ENCODE measurements around the gene ATP12A.

ATP12A gene

GRCh38 chr13:24651718-24652345, 28.4 kb upstream of the ATP12A start:
- H3K36me3 ChIP-seq (ENCODE audit: insufficient read depth, low read length) = no peaks in the 10 kb centered on the region
- H3K9me3 ChIP-seq (ENCODE audit: low read length) = no peaks in the 10 kb centered on the region
- no peak overlapping the region for H3K4me3 ChIP-seq (ENCODE audit: low read length)
- no peaks in the 10 kb centered on the region for H3K4me1 ChIP-seq (ENCODE audit: insufficient read depth, low read length)
- no peaks in the 10 kb centered on the region for H3K27me3 ChIP-seq (ENCODE audit: insufficient read depth, low read length)
- no peak overlapping the region for H2AFZ ChIP-seq (ENCODE audit: low read depth, low read length)

- Histone ChIP-seq H3K9me3 (ENCODE audit: low read length) (no peaks in the 10 kb centered on the region), H2AFZ (ENCODE audit: low read depth, low read length) (no peak overlapping the region), H3K4me3 (ENCODE audit: low read length) (no peak overlapping the region), H3K36me3 (ENCODE audit: insufficient read depth, low read length) (no peaks in the 10 kb centered on the region), H3K4me1 (ENCODE audit: insufficient read depth, low read length) (no peaks in the 10 kb centered on the region), H3K27me3 (ENCODE audit: insufficient read depth, low read length) (no peaks in the 10 kb centered on the region)
These were observed 27.8 kb upstream of the ATP12A start for GRCh38 chr13:24652359-24652758.

- no peaks in the 10 kb centered on the region for H3K4me1 ChIP-seq (ENCODE audit: insufficient read depth, low read length)
- H3K36me3 ChIP-seq (ENCODE audit: insufficient read depth, low read length) = no peaks in the 10 kb centered on the region
- H2AFZ ChIP-seq (ENCODE audit: low read depth, low read length) = no peak overlapping the region
- H3K27me3 ChIP-seq (ENCODE audit: insufficient read depth, low read length) = no peaks in the 10 kb centered on the region
- H3K4me3 ChIP-seq (ENCODE audit: low read length) = no peak overlapping the region
- H3K9me3 ChIP-seq (ENCODE audit: low read length) = no peaks in the 10 kb centered on the region
These were observed 25.5 kb upstream of the ATP12A start for GRCh38 chr13:24654741-24655140.

GRCh38 chr13:24659239-24659638, 21.0 kb upstream of the ATP12A start:
- Histone ChIP-seq H2AFZ (ENCODE audit: low read depth, low read length) (no peak overlapping the region), H3K9me3 (ENCODE audit: low read length) (no peaks in the 10 kb centered on the region), H3K27me3 (ENCODE audit: insufficient read depth, low read length) (no peaks in the 10 kb centered on the region), H3K36me3 (ENCODE audit: insufficient read depth, low read length) (no peaks in the 10 kb centered on the region), H3K4me1 (ENCODE audit: insufficient read depth, low read length) (no peaks in the 10 kb centered on the region), H3K4me3 (ENCODE audit: low read length) (no peak overlapping the region)

GRCh38 chr13:24660023-24660741, 20.0 kb upstream of the ATP12A start:
- H3K36me3 ChIP-seq (ENCODE audit: insufficient read depth, low read length) = no peaks in the 10 kb centered on the region
- no peak overlapping the region for H2AFZ ChIP-seq (ENCODE audit: low read depth, low read length)
- H3K27me3 ChIP-seq (ENCODE audit: insufficient read depth, low read length) = no peaks in the 10 kb centered on the region
- no peak overlapping the region for H3K4me3 ChIP-seq (ENCODE audit: low read length)
- no peaks in the 10 kb centered on the region for H3K4me1 ChIP-seq (ENCODE audit: insufficient read depth, low read length)
- H3K9me3 ChIP-seq (ENCODE audit: low read length) = no peaks in the 10 kb centered on the region

- no peaks in the 10 kb centered on the region for H3K36me3 ChIP-seq (ENCODE audit: insufficient read depth, low read length)
- no peaks in the 10 kb centered on the region for H3K27me3 ChIP-seq (ENCODE audit: insufficient read depth, low read length)
- no peak overlapping the region for H2AFZ ChIP-seq (ENCODE audit: low read depth, low read length)
- H3K4me3 ChIP-seq (ENCODE audit: low read length) = no peak overlapping the region
- no peaks in the 10 kb centered on the region for H3K4me1 ChIP-seq (ENCODE audit: insufficient read depth, low read length)
- no peaks in the 10 kb centered on the region for H3K9me3 ChIP-seq (ENCODE audit: low read length)
These were observed 18.5 kb upstream of the ATP12A start for GRCh38 chr13:24661713-24662112.

- Histone ChIP-seq H3K9me3 (ENCODE audit: low read length) (no peaks in the 10 kb centered on the region), H2AFZ (ENCODE audit: low read depth, low read length) (no peak overlapping the region), H3K4me3 (ENCODE audit: low read length) (no peak overlapping the region), H3K4me1 (ENCODE audit: insufficient read depth, low read length) (no peaks in the 10 kb centered on the region), H3K27me3 (ENCODE audit: insufficient read depth, low read length) (no peaks in the 10 kb centered on the region), H3K36me3 (ENCODE audit: insufficient read depth, low read length) (no peaks in the 10 kb centered on the region)
These were observed 17.8 kb upstream of the ATP12A start for GRCh38 chr13:24662195-24663088.

GRCh38 chr13:24663089-24663395, 17.2 kb upstream of the ATP12A start:
- Histone ChIP-seq H3K4me1 (ENCODE audit: insufficient read depth, low read length) (no peaks in the 10 kb centered on the region), H3K9me3 (ENCODE audit: low read length) (no peaks in the 10 kb centered on the region), H3K4me3 (ENCODE audit: low read length) (no peak overlapping the region), H2AFZ (ENCODE audit: low read depth, low read length) (no peak overlapping the region), H3K36me3 (ENCODE audit: insufficient read depth, low read length) (no peaks in the 10 kb centered on the region), H3K27me3 (ENCODE audit: insufficient read depth, low read length) (no peaks in the 10 kb centered on the region)

GRCh38 chr13:24663586-24663985, 16.6 kb upstream of the ATP12A start:
- Histone ChIP-seq H3K4me1 (ENCODE audit: insufficient read depth, low read length) (no peaks in the 10 kb centered on the region), H3K27me3 (ENCODE audit: insufficient read depth, low read length) (peaks cover 2% of the 10 kb centered on the region), H3K4me3 (ENCODE audit: low read length) (no peak overlapping the region), H3K9me3 (ENCODE audit: low read length) (no peaks in the 10 kb centered on the region), H3K36me3 (ENCODE audit: insufficient read depth, low read length) (no peaks in the 10 kb centered on the region), H2AFZ (ENCODE audit: low read depth, low read length) (no peak overlapping the region)

GRCh38 chr13:24664726-24665409, 15.3 kb upstream of the ATP12A start:
- no peak overlapping the region for H3K4me3 ChIP-seq (ENCODE audit: low read length)
- no peak overlapping the region for H2AFZ ChIP-seq (ENCODE audit: low read depth, low read length)
- no peaks in the 10 kb centered on the region for H3K36me3 ChIP-seq (ENCODE audit: insufficient read depth, low read length)
- H3K4me1 ChIP-seq (ENCODE audit: insufficient read depth, low read length) = no peaks in the 10 kb centered on the region
- H3K9me3 ChIP-seq (ENCODE audit: low read length) = no peaks in the 10 kb centered on the region
- peaks cover 6% of the 10 kb centered on the region for H3K27me3 ChIP-seq (ENCODE audit: insufficient read depth, low read length)

- Histone ChIP-seq H3K9me3 (ENCODE audit: low read length) (no peaks in the 10 kb centered on the region), H2AFZ (ENCODE audit: low read depth, low read length) (no peak overlapping the region), H3K36me3 (ENCODE audit: insufficient read depth, low read length) (no peaks in the 10 kb centered on the region), H3K4me3 (ENCODE audit: low read length) (no peak overlapping the region), H3K4me1 (ENCODE audit: insufficient read depth, low read length) (peaks cover 6% of the 10 kb centered on the region), H3K27me3 (ENCODE audit: insufficient read depth, low read length) (peaks cover 6% of the 10 kb centered on the region)
These were observed 11.7 kb upstream of the ATP12A start for GRCh38 chr13:24668511-24668910.

GRCh38 chr13:24668955-24669582, 11.1 kb upstream of the ATP12A start:
- Histone ChIP-seq H3K27me3 (ENCODE audit: insufficient read depth, low read length) (peaks cover 6% of the 10 kb centered on the region), H3K4me1 (ENCODE audit: insufficient read depth, low read length) (peaks cover 6% of the 10 kb centered on the region), H3K9me3 (ENCODE audit: low read length) (no peaks in the 10 kb centered on the region), H2AFZ (ENCODE audit: low read depth, low read length) (no peak overlapping the region), H3K36me3 (ENCODE audit: insufficient read depth, low read length) (no peaks in the 10 kb centered on the region), H3K4me3 (ENCODE audit: low read length) (no peak overlapping the region)

Measured in neuron (in vitro differentiated cells).